HG03108 (cell line): ENCODE measurements around the gene KLRD1.
"Not testable (repeated sequence)": the region's sequence is repeated elsewhere in the genome, so short reads cannot be mapped to it uniquely, and the experiment has no call there.

ENCODE experiments used
- ATAC-seq: cut with Tn5 transposase; IDR thresholded peaks from one replicate; pipeline ENCODE4 v1.9.1; 2021; ENCODE audit warnings: moderate library complexity; ENCODE audit not compliant: unreplicated experiment

The KLRD1 gene

GRCh38 chr12:10368206-10369171 lies 60.8 kb downstream of the KLRD1 start:
- no peak for ATAC-seq

DNA sequence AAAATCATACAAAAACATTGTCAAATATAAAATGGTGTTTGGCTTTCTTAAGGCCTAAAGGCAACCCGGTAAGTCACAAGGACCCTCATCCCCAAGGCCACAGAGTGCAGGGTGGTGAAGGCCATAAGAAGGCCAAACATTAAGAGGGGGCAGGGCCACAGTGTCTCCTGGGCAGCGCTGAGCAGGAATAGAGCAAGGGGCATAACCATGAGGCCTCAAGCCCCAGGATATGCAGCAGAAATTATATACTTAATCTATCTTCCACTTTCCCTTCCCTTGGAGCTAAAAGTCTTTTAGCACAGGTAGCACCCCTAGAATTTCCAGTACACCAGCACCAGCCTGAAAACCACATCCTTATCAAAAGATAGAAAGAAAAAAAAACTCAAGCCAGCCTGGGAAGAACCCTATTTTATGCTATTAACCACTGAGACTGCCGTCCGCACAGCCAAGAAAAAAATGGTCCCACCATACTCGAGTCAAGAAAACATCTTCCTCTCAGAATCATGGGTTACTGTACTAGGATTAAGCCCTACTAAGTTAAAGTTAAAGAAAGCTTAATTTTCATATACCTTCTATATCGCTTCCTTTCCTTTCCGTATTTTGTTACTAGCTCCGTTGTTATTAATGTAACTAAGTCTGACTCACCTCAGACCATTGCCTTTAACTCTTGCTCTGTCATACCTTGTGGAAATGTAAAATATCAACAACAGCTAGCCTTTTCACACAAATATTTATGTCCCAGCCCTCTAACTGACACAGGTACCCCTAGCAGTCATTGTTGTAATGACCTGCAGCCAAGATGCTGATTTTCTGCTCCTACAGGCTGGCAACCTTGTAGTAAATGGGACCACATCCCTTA lies 62.1 kb downstream of the KLRD1 start:
- no peak for ATAC-seq

DNA sequence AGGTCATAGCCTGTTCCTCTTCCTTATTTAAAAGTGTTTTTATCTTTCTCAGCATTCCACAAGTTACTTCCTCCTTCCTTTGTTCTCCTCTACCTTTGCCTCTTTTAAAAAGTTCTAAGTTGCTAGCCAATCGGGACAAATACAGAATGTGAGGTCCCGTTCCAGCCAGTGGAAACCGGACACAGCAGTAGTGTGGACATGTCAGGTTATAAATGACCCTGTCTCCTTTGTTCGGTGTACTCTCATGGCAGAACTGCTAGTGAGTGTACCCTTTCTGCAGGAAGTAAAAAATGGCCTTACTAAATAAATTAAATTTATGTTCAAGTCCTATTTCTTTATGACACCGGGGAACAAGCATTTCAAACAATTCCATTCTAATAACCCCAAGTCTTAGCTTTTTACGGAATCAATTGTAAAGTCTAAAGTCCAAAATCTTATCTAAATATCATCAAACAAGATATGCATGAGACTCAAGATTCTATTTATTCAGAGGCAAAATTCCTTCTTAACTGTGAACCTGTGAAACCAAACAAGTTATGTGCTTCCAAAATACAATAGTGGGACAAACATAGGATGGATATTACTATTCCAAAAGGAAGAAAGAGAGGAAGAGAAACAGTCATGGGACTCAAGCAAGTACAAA lies 64.3 kb downstream of the KLRD1 start:
- not testable (repeated sequence) for ATAC-seq

DNA sequence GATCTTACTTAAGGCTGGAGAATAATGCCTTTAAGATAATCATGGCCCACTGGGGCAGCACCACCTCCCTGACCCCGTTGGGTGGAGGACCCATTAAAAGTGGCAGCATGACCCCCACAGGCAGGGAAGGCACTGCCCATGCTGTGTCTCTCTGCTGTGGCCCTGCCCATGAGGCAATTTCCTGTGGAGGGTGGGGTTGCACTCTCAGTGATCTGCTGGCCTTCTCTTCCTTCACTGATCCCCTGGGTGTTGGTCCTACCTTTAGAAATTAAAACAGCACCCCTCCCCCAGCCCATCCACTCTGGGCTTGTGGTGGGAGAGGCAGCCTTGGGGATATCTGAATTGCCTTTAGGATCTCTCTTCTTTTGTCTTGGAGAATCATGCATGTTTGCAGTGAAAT lies 64.9 kb downstream of the KLRD1 start:
- ATAC-seq: no peak

DNA sequence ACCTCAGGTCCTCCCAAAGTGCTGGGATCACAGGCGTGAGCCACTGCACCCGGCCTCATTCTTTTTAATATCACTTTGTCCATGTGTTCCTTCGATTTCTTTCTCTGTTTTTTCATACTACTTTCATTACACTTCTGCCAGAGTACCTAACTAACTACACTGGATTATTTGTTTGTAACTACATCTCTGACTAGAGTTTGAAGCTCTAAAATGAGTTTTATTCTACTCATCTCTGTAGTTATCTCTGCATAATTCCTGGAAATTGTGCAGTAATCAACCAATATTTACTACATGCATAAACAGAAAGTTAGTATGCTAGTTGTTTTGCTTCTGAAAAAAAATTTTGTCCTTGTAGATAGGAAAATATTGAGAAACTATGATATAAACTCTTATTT lies 67.0 kb downstream of the KLRD1 start:
- ATAC-seq: no peak

GRCh38 chr12:10378737-10379136 lies 71.1 kb downstream of the KLRD1 start:
- not testable (repeated sequence) for ATAC-seq
